CD4-positive, alpha-beta memory T cell (primary cell): ENCODE data around the gene BCKDHB. TPM values are rescaled to one million over a fixed set of nuclear protein-coding genes. Genes with fewer than 3 reads are reported as not detected.
A peak's percentile ranks its signal among the peaks of the same experiment; 100 is the strongest.

Experiments used
- CTCF ChIA-PET: fragments of 350-600 bp; sonication (Branson Sonifier 250); formaldehyde crosslinking; loops from one replicate; lab custom pipeline; 2021; ENCODE audit warnings: inconsistent platforms; ENCODE audit not compliant: partially characterized antibody; lab: Charles Lee
- POLR2A ChIA-PET: fragments of 350-600 bp; sonication (Branson Sonifier 250); formaldehyde crosslinking; loops from one replicate; lab custom pipeline; 2021; ENCODE audit not compliant: partially characterized antibody; lab: Charles Lee
- DNase-seq, 5 donors: peaks; one replicate each; pipeline versions ENCODE4 v3.0.0 to v3.0.0-alpha.2; 2020 to 2022; ENCODE audit warnings: mixed read lengths in 1 of 5
- H3K27ac ChIP-seq: one replicate; pipeline ENCODE4 v1.7.0; 2013; ENCODE audit warnings: low read depth, low read length
- H3K27me3 ChIP-seq: 2 replicates; pipeline ENCODE4 v1.7.0; 2013; ENCODE audit warnings: mild to moderate bottlenecking, low read length, moderate library complexity; ENCODE audit not compliant: insufficient read depth
- H3K36me3 ChIP-seq: 2 replicates; pipeline ENCODE4 v1.7.0; 2013; ENCODE audit warnings: mild to moderate bottlenecking, low read length, moderate library complexity; ENCODE audit not compliant: insufficient read depth
- H3K4me1 ChIP-seq: 2 replicates; pipeline ENCODE4 v1.7.0; 2013; ENCODE audit warnings: mild to moderate bottlenecking, low read length, moderate library complexity; ENCODE audit not compliant: insufficient read depth
- H3K4me3 ChIP-seq, 2 donors: one replicate each; pipeline ENCODE4 v1.7.0; 2013; ENCODE audit warnings: low read length in 2 of 2, mild to moderate bottlenecking in 1 of 2
- H3K9me3 ChIP-seq, 2 donors: one replicate each; pipeline ENCODE4 v1.7.0; 2013; ENCODE audit warnings: low read length in 2 of 2, control low read depth in 1 of 2; ENCODE audit not compliant: control insufficient read depth in 1 of 2
- H3K27ac Mint-ChIP-seq, 7 donors: one replicate each; pipeline ENCODE4 v1.8.0; 2020 to 2021; ENCODE audit warnings: mixed read lengths in 7 of 7, mild to moderate bottlenecking in 6 of 7, inconsistent platforms in 3 of 7, moderate library complexity in 3 of 7
- H3K27me3 Mint-ChIP-seq, 2 donors: one replicate each; pipeline ENCODE4 v1.8.0; 2020 to 2021; ENCODE audit warnings: mixed read lengths in 2 of 2
- H3K36me3 Mint-ChIP-seq, 2 donors: one replicate each; pipeline ENCODE4 v1.8.0; 2020 to 2021; ENCODE audit warnings: mixed read lengths in 2 of 2, inconsistent platforms in 1 of 2, mild to moderate bottlenecking in 1 of 2
- H3K4me1 Mint-ChIP-seq, 4 donors: one replicate each; pipeline ENCODE4 v1.8.0; 2020 to 2021; ENCODE audit warnings: mixed read lengths in 4 of 4, mild to moderate bottlenecking in 1 of 4
- H3K4me3 Mint-ChIP-seq, 8 donors: one replicate each; pipeline ENCODE4 v1.8.0; 2020 to 2021; ENCODE audit warnings: mixed read lengths in 8 of 8, mild to moderate bottlenecking in 7 of 8, moderate library complexity in 6 of 8, inconsistent platforms in 3 of 8
- H3K9me3 Mint-ChIP-seq, 8 donors: one replicate each; pipeline ENCODE4 v1.8.0; 2020 to 2021; ENCODE audit warnings: mixed read lengths in 8 of 8, mild to moderate bottlenecking in 5 of 8, inconsistent platforms in 3 of 8, moderate library complexity in 1 of 8
- intact Hi-C: fragments of 100-400 bp; cut with micrococcal nuclease; formaldehyde crosslinking; loops from one replicate; pipeline ENCODE4 v1.15.1; 2023
- polyA plus RNA-seq, 2 donors: library from polyadenylated mRNA; unstranded; fragments of 300-500 nt; fragmentation: Illumina TruSeq; gene quantifications; one replicate each; pipeline ENCODE4 v1.2.3, GENCODE V29; 2021
- total RNA-seq, 2 experiments: library from RNA; stranded (reverse); gene quantifications; one replicate each; pipeline ENCODE4 v1.2.3, GENCODE V29; 2021

BCKDHB gene
- total and polyA plus RNA-seq, 4 experiments from 2014 or later = 11.8 to 28.7 (median 16.2) TPM

GRCh38 chr6:80268865-80269730 lies 162.6 kb downstream of the BCKDHB start:
- no peaks in the 10 kb centered on the region for H3K4me1 Mint-ChIP-seq
- H3K27me3 Mint-ChIP-seq = no peaks in the 10 kb centered on the region
- H3K9me3 Mint-ChIP-seq = peaks cover 0 to 4% (median 0%) of the 10 kb centered on the region in 8 donors
- Histone ChIP-seq H3K9me3 (no peaks in the 10 kb centered on the region), H3K36me3 (no peaks in the 10 kb centered on the region), H3K4me1 (no peaks in the 10 kb centered on the region), H3K27ac (no peak overlapping the region), H3K4me3 (no peak overlapping the region), H3K27me3 (no peaks in the 10 kb centered on the region)
- no peak for DNase-seq
- POLR2A ChIA-PET = no interaction called here
- peaks cover 0 to 10% of the 10 kb centered on the region in 2 donors for H3K36me3 Mint-ChIP-seq
- CTCF ChIA-PET = no interaction called here
- intact Hi-C loops = no loop called here
- no peak overlapping the region for H3K27ac Mint-ChIP-seq
- H3K4me3 Mint-ChIP-seq = no peak overlapping the region

DNA sequence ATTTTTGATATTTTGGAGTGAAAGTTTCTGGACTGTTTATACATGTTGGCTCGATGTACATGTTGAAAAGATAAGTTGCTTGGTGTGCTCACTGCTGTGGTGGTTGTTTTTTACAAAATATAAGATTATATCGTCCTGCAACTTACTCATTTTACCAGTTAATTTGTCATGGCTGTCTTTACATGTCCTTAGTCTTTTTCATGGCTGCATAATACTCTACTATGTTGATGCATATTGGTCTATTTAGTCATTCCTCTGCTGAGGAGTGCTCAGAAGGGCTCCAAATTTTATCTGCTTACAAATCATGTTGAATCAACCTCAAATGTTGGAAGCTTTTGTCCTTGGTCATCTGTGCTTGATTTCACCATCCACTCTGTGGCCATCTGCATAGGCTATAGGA lies 164.6 kb downstream of the BCKDHB start:
- H3K9me3 Mint-ChIP-seq = peaks cover 0 to 4% (median 0%) of the 10 kb centered on the region in 8 donors
- POLR2A ChIA-PET = no interaction called here

DNA sequence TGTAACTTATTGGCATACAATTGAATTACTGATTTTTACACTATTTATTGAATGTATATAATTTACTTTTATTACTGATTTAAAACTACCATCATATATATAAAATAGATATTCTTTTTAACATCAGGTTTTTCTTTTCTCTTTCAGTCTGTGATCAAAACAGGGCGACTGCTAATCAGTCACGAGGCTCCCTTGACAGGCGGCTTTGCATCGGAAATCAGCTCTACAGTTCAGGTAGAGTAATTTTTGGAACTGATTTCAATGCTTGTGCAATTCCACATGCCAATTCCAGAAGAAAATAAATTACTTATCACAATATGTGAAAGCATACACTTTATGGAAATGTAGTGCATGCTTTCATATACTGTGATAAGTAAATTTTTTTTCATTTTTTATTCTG lies 166.5 kb downstream of the BCKDHB start:
- Histone ChIP-seq H3K4me1 (no peaks in the 10 kb centered on the region), H3K4me3 (no peak overlapping the region), H3K27me3 (no peaks in the 10 kb centered on the region), H3K27ac (no peak overlapping the region), H3K9me3 (no peaks in the 10 kb centered on the region), H3K36me3 (no peaks in the 10 kb centered on the region)
- H3K27ac Mint-ChIP-seq = no peak overlapping the region
- H3K4me3 Mint-ChIP-seq = no peak overlapping the region
- no peaks in the 10 kb centered on the region for H3K4me1 Mint-ChIP-seq
- H3K9me3 Mint-ChIP-seq = peaks cover 0 to 4% (median 0%) of the 10 kb centered on the region in 8 donors
- ChIA-PET POLR2A (no interaction called here), CTCF (no interaction called here)
- no peak for DNase-seq
- H3K27me3 Mint-ChIP-seq = no peaks in the 10 kb centered on the region
- H3K36me3 Mint-ChIP-seq = peaks cover 3 to 10% of the 10 kb centered on the region in 2 donors
- intact Hi-C loops = no loop called here

More for the DNA sequence above, 164.6 kb downstream of the BCKDHB start:
- no peak overlapping the region for H3K4me3 ChIP-seq
- H3K4me1 ChIP-seq = no peaks in the 10 kb centered on the region
- no peaks in the 10 kb centered on the region for H3K36me3 ChIP-seq
- no peak overlapping the region for H3K27ac Mint-ChIP-seq
- CTCF ChIA-PET = interaction anchor here (0.6 kb wide), 1 partner anchor 16 kb away, joined by 3 read pairs; no protein-coding TSS in a partner anchor
- H3K9me3 ChIP-seq = no peaks in the 10 kb centered on the region
- no peak for DNase-seq
- H3K27me3 Mint-ChIP-seq = no peaks in the 10 kb centered on the region
- no peak overlapping the region for H3K27ac ChIP-seq
- no peak overlapping the region for H3K4me3 Mint-ChIP-seq
- H3K36me3 Mint-ChIP-seq = peaks cover 3 to 10% of the 10 kb centered on the region in 2 donors
- intact Hi-C loops = no loop called here
- no peaks in the 10 kb centered on the region for H3K27me3 ChIP-seq
- H3K4me1 Mint-ChIP-seq = no peaks in the 10 kb centered on the region

DNA sequence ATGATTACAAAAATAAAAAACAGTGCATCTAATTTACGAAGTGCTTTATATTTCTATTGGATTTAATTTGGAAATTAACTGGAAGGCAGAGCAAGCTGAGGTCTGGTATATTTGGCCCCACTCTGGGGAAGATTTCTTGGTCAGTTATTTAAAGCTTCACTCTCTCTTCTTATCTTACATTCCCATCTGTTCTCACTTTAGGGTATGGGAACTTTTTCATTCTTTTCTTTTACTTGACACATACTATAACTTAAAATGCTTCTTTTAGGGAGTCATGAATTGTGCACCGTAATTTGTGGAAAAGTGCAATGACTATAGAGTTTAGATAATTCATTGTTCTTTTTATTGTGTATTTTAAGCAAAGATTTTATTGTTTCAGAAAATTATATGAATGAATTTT lies 170.4 kb downstream of the BCKDHB start:
- no peaks in the 10 kb centered on the region for H3K27me3 Mint-ChIP-seq
- H3K27ac Mint-ChIP-seq = no peak overlapping the region
- no peak overlapping the region for H3K4me3 Mint-ChIP-seq
- H3K4me1 ChIP-seq = no peaks in the 10 kb centered on the region
- no peaks in the 10 kb centered on the region for H3K9me3 ChIP-seq
- H3K9me3 Mint-ChIP-seq = no peaks in the 10 kb centered on the region
- DNase-seq = no peak
- no peak overlapping the region for H3K27ac ChIP-seq
- ChIA-PET POLR2A (no interaction called here), CTCF (interaction anchor here (1.4 kb wide), 1 partner anchor 10 kb away, joined by 5 read pairs; no protein-coding TSS in a partner anchor)
- no peak overlapping the region for H3K4me3 ChIP-seq
- peaks cover 5 to 16% of the 10 kb centered on the region in 2 donors for H3K36me3 Mint-ChIP-seq
- no peaks in the 10 kb centered on the region for H3K27me3 ChIP-seq
- intact Hi-C loops = no loop called here
- H3K4me1 Mint-ChIP-seq = no peaks in the 10 kb centered on the region
- no peaks in the 10 kb centered on the region for H3K36me3 ChIP-seq

DNA sequence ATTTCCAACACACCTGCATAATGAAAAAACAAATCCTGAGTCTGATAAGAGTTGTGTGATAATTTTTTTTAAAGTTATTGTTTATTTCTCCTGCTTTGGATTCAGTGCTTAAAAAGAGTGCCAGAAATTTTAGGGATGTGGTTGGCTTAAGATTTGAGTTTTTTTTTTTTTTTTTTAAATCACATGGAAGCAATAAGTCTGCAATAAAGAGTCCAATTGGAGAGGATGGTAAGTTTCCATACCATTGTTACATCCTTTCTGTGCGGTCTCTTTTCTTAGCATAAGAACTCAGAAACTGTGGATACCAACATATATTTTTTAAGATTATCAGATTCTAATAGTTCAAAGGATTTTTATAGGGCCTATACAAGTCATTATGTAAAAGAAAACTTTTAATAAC lies 171.0 kb downstream of the BCKDHB start:
- Histone ChIP-seq H3K27ac (no peak overlapping the region), H3K4me3 (no peak overlapping the region), H3K36me3 (no peaks in the 10 kb centered on the region), H3K4me1 (no peaks in the 10 kb centered on the region), H3K27me3 (no peaks in the 10 kb centered on the region), H3K9me3 (no peaks in the 10 kb centered on the region)
- peaks cover 5 to 16% of the 10 kb centered on the region in 2 donors for H3K36me3 Mint-ChIP-seq
- intact Hi-C loops = no loop called here
- H3K27me3 Mint-ChIP-seq = no peaks in the 10 kb centered on the region
- H3K9me3 Mint-ChIP-seq = no peaks in the 10 kb centered on the region
- no peak overlapping the region for H3K4me3 Mint-ChIP-seq
- H3K4me1 Mint-ChIP-seq = no peaks in the 10 kb centered on the region
- no peak for DNase-seq
- ChIA-PET POLR2A (no interaction called here), CTCF (interaction anchor here (1.4 kb wide), 1 partner anchor 10 kb away, joined by 5 read pairs; no protein-coding TSS in a partner anchor)
- no peak overlapping the region for H3K27ac Mint-ChIP-seq

GRCh38 chr6:80280262-80281010 lies 174.0 kb downstream of the BCKDHB start:
- ChIA-PET POLR2A (no interaction called here), CTCF (no interaction called here)
- H3K4me3 Mint-ChIP-seq = no peak overlapping the region
- H3K9me3 ChIP-seq = no peaks in the 10 kb centered on the region
- H3K27ac Mint-ChIP-seq = peak overlapping the region in 1 of 7 donors; percentile 12
- H3K27me3 Mint-ChIP-seq = no peaks in the 10 kb centered on the region
- H3K36me3 ChIP-seq = no peaks in the 10 kb centered on the region
- intact Hi-C loops = no loop called here
- no peaks in the 10 kb centered on the region for H3K4me1 Mint-ChIP-seq
- peaks cover 2 to 15% of the 10 kb centered on the region in 2 donors for H3K36me3 Mint-ChIP-seq
- no peaks in the 10 kb centered on the region for H3K27me3 ChIP-seq
- no peak overlapping the region for H3K4me3 ChIP-seq
- H3K9me3 Mint-ChIP-seq = no peaks in the 10 kb centered on the region
- no peaks in the 10 kb centered on the region for H3K4me1 ChIP-seq
- H3K27ac ChIP-seq = no peak overlapping the region
- no peak for DNase-seq

GRCh38 chr6:80282913-80283554 lies 176.6 kb downstream of the BCKDHB start:
- Histone ChIP-seq H3K27me3 (no peaks in the 10 kb centered on the region), H3K4me1 (no peaks in the 10 kb centered on the region), H3K4me3 (no peak overlapping the region), H3K36me3 (no peaks in the 10 kb centered on the region), H3K27ac (no peak overlapping the region), H3K9me3 (no peaks in the 10 kb centered on the region)
- no peak overlapping the region for H3K4me3 Mint-ChIP-seq
- DNase-seq = no peak
- H3K9me3 Mint-ChIP-seq = no peaks in the 10 kb centered on the region
- H3K27me3 Mint-ChIP-seq = no peaks in the 10 kb centered on the region
- ChIA-PET POLR2A (no interaction called here), CTCF (no interaction called here)
- intact Hi-C loops = no loop called here
- no peak overlapping the region for H3K27ac Mint-ChIP-seq
- H3K36me3 Mint-ChIP-seq = peaks cover 3 to 15% of the 10 kb centered on the region in 2 donors
- H3K4me1 Mint-ChIP-seq = no peaks in the 10 kb centered on the region
